ENCODE results near the gene HOXA4. TPM values are rescaled to one million over a fixed set of nuclear protein-coding genes. Genes with fewer than 3 reads are reported as not detected.

HOXA4 gene
- total RNA-seq, 1 experiment from 2014 or later: 9.7 TPM

DNA sequence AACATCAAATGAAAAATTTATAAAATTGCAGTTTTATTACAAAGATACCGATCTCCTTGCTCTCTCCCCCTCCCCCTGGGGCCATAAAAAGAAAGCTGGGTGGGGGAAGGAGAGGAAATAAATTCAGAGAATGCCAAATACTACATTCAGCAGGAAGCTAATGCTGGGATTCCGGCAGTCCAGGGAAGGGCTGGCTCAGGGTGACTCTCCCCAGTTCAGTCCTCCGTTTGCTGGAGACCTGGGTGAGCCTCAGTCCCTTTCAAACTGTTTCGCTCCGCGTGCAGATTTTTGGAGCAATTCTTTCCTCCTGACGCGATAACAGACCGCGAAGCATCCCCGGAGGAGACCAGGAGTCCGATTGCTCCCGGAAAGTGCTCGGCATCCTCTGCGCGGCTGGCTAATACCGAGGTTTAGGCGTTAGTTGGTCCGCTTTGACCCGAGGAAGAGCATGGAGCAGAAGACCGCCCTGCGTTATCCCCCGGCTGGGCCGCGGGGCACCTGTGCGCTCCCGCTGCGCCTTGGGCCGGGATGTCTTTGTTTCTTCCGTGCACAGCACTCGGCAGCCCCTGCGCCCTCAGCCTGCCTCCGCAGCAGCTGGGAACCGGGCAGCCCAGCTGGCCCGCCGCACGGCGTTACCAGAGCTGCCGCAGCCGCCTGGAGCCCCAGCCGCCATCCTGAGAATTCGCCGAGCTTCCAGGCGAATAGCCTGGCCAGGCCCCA lies 24.2 kb downstream of the HOXA4 start:
- DNase-seq (ENCODE audit: low read depth): no peak

DNA sequence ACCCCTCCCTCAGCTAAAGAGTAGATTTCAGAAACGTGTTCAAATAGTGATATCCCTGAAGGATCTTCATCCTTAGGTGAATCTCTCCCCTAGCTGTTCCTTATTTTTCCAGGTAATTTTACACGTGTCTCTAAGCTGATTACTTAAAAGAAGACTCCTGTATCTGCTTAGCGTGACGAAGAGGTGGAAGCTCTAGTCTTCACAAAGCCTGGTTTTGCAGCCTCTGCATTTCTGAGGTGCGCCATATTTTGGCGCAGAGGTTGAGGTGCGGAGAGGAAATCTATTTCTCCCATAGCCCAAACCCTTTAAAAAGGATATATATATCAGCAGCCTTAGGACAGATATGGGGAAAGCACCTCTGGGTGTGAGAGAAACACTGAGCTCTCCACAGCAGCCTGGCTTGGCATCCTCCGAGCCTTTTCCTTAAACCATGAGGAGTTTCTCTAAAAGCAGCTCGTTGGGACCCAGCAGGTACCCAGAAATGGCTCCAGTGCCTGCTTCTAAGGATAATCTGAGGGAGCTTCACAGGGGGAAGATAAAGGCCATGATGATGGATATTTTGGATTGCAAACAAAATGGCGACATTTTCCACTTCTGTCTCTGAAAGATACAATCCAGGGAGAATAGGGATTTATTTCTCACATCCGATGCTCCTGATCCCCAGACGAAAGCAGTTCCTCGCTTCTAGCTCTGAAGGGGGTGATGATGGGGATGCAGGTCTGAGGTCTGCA lies 25.1 kb downstream of the HOXA4 start:
- DNase-seq (ENCODE audit: low read depth): no peak

DNA sequence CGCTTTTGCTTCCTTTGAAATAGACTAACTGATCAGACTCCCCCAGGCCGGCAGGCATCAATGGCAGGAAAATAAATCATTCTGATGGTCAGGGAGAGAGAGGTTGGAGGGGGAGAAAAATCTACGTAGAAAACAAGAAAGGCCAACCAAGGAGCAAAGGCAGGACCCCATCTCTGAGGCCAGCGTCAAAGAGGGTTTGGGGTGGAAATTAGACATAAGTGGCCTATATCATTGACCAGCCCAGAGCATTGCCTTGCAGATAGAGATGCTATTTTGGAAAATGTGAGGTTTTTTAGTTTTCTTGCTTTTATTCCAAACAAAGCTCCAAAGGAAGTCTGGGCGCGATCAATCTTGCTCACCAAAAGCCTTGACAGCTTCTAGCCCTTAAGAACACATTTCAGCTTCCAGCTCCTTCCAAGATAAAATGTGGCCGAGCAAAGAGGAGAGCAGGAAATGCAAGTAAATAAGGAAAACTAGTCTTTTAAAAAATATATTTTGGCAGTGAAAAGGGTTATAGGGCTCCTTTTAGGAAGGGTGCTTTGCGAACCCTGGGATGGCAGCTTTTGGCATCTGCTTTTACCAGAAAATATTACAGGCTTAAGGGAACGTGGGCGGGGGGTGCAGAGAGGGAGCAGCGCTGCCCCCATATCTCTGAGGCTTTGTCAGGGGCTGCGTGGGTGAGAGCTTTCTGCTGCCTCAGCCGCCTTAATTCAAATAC lies 26.1 kb downstream of the HOXA4 start:
- DNase-seq (ENCODE audit: low read depth): no peak

DNA sequence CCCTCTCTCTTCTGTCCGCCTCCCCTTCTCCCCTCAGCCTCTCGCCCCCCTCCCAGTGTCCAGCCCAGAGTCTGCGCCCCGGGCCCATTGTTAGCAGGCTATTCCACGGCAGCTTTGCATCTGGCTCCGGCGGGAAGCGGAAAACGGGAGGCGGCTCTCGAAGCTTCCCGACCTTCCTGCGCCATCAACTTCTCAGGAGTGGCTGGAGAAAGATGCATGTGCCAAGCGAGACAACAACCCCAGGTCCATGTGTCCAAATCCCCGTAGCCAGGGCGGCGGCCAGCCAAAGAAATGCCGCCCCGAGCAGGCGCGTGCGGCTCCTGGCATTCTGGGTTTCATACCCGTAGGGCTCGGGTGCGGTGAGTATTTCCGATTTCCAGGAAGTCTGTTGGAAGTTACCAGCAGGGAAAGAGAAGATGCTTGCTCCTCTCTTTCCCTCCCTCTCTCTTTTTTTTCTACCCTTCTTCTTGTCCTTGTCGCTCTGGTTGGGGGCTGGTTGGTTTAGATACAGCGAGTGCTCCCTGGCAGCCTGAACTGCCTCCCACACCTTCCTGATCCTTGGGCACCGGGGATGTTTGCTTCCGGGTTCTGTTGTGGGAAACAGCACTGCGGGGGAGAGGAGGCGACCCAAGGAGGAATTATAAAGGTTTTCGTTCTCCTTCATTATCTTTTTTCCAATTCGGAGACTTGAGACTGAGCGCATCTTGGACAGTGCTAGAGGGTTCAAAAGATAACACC lies 26.9 kb downstream of the HOXA4 start:
- DNase-seq (ENCODE audit: low read depth): no peak

DNA sequence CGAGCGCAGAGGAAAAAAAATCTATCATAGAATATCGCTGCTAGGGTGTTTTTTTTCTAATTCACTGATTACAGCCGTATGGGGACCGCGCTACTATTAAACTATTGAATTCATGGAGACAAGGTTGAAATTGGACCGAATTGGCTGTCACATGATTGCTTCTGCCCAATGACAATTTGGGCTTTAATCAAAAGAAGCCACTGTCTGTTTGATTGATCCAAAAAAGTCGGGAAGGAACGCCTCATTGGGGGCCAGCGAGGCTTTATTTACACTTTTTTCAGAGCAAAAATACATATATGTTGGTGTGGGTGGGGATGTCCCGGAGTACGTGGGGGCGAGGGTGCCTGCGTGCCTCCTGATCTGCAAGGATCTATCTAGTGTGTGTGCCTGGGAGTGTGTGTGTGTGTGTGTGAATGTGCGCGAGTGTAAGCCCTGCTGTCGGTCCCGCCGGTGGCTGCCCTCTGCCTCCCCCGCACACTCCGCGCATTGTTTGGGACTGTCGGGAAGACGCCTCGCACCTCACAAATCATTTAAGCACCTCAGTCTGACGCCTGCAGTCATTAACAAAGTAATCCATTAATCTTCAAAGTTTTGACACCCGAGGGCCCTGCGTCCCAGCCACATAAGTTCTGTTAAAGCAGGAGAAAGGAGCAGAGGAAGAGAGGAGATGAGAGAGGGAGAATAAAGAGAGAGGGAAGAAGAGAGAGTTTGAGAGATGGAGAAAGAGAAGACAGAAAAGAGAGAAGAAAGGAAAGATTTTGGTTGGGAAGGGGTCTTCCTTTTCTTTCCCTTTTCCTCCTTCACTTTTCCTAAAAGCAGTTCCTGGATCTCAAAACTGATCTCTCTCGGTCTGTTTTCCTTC lies 27.7 kb downstream of the HOXA4 start, which contains the start of gene HOXA2:
Gene HOXA2 (minus strand): TSS at position 103 of the 862 bp plus-strand sequence. CDS start 183 bp downstream, outside the sequence.
- peak; percentile 18 for DNase-seq (ENCODE audit: low read depth)

DNA sequence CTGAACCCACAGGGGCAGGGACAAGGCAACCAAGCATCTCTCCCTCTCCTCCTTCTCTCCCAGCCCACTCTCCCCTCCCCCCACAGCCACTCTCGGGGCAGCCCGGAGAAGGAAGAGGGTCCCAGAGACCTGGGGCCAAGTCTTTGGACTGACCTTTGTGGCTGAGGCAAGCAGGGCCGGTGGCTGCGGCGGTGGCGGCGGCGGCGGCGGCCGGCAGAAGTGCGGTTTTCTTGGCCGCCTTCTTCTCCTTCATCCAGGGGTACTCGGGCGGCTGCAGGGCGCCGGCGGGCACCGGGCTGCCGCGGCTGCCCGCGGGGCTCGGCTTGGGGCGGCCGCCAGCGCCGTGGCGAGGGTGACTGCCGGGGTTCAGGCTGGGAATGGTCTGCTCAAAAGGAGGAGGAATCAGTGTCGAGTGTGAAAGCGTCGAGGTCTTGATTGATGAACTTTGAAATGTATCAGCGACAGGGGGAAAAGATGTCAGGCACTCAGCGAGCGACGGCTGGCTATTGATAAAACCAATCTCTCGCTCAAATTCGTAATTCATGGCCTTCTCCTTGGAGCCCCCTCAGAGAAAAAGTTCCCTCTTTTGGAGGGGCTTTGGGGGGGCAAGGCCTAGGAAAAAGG lies 28.5 kb downstream of the HOXA4 start:
- DNase-seq (ENCODE audit: low read depth): no peak

DNA sequence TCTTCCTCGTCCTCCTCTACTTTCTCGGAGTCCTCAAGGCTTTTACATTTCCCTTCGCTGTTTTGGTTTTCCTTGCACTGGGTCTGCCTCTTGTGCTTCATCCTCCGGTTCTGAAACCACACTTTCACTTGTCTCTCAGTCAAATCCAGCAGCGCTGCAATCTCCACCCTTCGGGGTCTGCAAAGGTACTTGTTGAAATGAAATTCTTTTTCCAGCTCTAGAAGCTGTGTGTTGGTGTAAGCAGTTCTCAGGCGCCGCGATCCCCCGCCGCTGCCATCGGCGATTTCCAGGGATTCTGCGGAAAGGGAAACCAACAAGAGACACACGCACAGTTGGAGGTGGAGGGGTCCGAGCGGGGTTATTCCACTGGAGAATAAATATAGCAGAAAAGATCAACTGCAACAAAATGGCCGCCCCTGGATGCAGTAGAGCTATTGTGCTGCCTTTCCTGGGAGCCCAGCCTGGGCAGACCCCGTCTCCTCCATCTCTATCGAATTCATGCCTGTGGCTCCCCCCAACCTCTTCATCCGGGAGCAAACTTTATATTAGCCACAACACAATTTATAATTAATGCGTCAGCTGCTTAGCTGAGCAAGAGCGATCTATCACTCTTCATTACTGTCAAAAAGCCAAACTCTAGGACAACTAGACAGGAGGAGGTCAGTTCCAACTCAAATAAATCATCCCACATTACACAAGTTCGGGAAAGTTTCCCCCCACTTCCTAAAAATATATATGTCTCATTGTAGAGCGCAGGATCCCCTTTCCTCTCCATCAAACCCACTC lies 29.2 kb downstream of the HOXA4 start:
- no peak for DNase-seq (ENCODE audit: low read depth)

DNA sequence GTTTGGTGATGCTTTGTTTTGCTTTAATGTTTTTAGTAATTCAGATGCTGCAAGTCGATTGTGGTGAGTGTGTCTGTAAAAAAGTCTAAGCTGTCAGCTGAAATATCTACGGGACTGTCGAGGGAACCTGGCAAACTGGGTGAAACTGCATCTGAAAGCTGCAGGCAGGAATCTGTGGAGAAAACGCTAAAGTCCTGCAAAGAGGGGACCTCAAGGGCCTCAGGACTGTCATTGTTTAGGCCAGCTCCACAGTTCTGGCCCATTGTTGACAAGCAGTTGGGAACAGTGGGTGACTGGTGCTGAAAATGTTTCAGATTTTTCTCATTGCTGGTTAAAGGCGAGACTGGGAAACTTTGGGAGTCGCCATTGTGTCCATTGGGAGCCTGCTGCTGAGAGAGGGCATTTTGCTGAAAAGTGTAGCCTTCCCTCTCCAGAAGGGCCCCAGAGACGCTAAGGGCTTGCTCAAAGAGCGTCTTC lies 29.8 kb downstream of the HOXA4 start:
- no peak for DNase-seq (ENCODE audit: low read depth)

DNA sequence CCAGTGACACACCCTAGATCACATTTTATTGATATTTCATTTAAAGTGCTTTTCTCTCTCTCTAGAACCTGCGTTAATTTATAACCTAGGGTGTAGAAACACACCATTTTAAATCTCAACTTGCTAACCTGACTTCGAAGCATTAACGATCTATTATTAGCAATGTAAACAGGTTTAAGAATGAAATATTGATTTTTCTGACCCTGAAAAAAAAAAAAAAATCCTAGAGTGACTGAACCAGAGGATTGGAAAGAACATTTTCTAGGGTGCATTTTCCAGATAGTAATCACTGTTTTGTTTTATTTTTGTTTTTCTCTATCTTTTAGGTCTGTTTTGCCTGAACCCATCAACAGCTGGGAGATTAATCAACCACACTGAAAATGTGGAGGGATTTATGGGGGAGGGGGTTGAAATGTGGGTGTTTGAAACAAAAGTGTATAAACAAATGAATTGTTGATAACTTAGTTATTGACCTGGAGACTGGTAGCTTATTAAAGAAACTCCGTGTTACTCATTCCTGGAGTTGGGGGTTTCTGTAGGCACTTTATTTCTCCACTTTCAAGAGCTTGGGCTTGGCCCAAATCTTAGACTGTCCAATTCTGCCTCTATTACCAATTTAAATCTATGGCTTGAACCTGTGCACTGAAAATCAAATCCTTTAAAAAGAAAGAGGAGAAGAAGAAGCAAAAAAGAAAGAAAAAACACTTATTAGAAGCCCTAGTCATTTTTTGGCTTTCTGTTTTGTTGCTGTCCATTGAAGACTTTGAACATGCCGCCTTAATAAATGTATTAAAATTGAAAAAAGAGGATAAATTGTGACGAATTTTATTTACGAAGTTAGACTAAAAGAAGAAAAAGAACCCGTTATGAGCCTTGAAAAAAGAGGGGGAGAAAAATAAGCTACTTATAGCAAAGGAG lies 30.8 kb downstream of the HOXA4 start:
- no peak for DNase-seq (ENCODE audit: low read depth)

DNA sequence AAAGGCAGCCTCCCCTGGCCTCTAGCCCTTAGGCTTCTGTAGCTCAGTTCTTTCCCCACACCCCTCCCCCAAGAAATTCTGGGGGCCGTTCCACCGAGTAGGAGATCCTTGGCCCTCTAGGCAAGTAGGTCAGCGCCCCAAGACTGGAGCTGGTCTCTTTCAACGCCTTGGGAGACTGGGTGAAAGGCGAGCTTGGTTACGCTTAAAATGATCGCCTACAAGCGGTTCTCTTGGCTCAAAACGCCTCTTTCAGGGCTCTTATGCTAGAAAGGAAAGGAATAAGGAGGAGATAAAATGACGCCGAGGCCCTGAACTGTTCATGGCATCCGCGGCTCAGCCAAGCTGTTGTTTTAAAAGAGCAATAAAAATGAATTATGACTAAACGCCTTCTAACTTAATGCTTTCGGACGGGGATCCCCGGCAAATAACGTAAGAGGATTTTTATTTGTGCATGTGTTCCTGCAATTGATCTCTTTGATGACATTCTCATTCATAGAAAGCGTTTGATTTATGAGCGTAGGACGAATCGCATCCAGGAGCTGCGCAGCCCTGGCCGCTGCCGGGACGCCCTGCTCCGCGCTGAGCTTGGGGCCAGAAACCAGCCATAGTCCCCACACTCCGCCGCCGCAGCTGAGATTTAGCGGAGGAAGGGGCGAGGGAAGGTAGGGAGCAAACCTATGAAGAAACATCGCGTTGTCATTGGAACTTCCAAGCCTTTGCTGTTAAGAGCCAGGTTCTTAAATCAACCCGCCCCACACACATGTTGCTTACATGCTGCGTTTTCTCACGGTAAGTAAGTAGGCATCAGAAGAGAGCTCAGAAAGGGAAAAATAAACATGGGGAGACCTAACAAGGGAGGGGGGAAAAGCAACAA lies 31.7 kb downstream of the HOXA4 start:
- no peak for DNase-seq (ENCODE audit: low read depth)

DNA sequence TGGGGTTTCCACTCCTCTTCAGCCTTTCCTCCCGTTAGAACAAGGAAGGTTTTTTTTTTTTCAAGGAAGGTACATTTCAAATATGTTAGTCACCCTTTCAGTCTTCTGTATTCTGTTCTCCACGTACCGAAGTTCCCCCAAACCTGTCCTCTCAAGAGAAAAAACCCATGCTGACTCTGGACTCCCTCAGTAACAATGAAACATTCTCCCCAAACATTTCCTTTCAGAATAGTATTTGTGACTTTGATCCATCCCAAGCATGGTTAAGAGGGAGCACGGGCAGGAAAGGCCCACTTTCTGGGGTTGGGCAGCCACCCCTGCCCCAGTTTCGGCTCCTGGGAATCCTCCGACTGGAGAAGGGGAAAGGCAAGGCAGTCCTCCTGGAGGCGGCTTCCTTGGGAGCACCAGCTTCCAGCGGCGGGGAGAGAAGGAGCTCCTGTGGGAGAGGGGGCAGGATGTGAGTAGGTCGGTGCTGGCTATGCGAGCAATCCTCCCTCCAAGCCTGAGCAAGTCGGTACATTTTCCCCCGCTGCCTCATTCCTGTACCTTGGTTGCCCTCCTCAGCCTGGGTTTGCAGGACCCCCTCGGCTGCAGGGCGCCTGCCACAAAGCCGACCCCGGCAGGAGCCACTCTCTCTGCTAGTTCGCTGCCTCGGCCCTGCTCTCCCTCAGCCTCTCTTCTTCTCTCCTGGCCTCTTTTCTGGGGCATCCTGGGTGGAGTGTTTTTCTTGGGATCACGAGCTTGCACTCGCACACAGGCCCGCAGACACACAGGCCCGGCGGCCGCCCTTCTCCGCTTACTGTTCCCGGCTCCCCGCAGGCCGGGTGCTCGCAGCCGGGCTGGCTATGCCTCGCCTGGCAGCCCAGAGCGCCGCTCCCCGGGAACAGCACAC lies 32.6 kb downstream of the HOXA4 start:
- DNase-seq (ENCODE audit: low read depth): peak; percentile 23

DNA sequence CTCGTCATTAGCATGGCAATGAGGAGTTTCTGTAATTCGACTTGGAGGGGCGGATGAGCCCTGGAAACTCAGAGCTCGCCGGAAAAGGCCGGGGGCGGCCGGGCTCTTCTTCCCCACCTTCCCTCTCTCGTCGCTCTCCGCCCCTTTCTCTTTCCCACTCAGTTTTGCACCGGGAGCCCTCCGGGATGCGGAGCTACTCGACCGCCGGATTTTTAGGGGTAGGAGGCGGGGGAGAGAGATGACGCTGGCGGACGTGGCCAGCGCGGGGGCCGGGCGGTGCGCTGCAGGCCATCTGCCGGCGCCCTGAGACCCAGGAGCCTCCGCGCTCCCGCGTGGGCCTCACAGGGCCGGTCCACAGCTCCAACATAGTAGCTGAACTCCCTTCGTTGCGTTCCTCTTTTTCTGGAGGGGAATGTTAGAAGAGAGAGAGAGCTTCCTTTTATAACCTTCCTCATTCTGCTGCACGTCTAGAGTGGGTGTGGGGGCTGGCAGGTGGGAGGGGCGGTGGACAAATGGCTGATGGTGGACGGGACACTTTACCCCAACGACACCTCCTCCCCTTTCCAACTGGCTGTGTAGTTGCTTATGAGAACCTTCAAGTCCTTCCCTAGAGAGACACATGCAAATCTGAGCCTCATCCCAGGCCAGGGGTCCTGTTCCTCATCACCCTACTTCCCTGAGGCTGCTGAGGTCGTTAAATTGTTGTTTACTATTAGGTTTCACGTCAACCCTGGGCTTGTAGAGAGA lies 33.6 kb downstream of the HOXA4 start:
- DNase-seq (ENCODE audit: low read depth): peak; percentile 76

DNA sequence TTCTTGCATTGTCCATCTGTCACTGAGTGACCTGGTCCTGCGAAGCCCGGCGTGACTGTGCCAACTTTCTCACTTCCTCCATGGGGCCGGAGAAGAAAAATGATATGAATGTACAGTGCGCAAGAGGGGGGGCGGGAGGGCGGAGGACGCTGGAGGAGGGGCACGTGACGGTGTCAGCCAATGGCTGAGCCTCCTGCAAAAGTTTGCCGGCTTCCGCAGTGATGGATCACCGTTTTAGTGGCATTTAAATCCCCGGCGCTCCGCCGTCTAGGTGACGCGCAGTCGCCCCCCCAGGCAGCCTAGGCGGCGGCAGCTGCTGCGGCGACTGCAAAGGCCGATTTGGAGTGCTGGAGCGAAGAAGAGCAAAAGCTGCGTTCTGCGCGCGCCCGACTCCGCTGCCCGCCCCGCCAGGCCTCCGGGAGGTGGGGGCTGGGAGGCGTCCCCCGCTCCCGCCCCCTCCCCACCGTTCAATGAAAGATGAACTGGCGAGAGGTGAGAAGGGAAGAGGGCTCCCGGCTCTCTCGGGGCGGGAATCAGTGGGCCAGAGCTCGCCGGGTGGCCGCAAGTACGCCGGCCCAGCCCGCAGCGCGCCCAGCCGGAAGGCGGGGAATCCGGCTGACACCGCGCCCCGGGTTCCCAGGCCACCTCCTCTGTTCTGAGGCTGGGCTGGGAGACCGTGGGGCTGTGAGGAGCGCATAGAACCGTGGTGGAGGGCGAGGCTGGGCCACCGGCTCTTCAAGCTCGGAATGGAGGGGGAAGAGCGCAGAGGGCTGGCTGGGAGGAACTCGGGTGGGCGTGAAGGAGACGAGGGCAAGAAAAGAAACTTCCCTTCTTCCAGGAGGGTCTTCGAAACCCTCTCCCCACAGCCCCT lies 34.4 kb downstream of the HOXA4 start, which contains the start of gene HOXA1:
Gene HOXA1 (minus strand): TSS at position 104 of the 871 bp plus-strand sequence. CDS start 88 bp downstream, at position 16.
- peak; percentile 97 for DNase-seq (ENCODE audit: low read depth)

Measured in RPMI7951 (cell line).